ENCODE results near the gene MAML2.

DNA sequence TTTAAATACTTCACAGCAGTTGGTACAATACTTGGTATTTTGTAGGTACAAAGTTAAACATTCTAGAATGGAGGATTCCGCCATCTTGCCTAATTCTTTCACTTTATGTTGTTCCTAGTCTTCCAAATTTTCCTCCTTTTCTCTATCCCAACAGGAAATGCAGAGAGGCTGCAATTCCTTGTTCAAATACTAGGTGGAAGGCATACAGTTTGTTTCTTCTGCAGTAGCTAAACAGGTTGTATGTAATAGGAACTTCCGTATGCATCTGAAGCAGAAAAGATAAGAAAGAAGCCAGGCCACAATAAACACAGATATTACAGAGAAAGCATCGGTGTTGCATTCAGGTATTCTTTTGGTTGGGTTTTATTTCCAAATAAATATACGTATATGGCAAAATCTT lies 232.7 kb downstream of the MAML2 start:
- TF ChIP-seq CTCF (IDR thresholded peaks at IDR 0.05) (no peak), POLR2A (IDR thresholded peaks at IDR 0.05) (no peak)
